HL-60 (cell line): Measurements from ENCODE around the gene TTYH2.

ENCODE experiments used
- DNase-seq, 2 experiments: peaks; one replicate each; pipeline ENCODE4 v3.0.0-alpha.2; 2010 to 2020; ENCODE audit warnings: low read depth in 1 of 2, low spot score in 1 of 2
- H3K27ac ChIP-seq: fragments of 250-450 bp; sonication (Bioruptor Pico); replicated peaks from 2 replicates; pipeline ENCODE4 v1.5.1; 2020; ENCODE audit warnings: mild to moderate bottlenecking, moderate library complexity
- H3K27me3 ChIP-seq: fragments of 250-450 bp; sonication (Bioruptor Pico); 2 replicates; pipeline ENCODE4 v1.5.1; 2021; ENCODE audit warnings: mild to moderate bottlenecking, moderate library complexity; ENCODE audit not compliant: insufficient read depth, poor library complexity, severe bottlenecking
- H3K4me3 ChIP-seq: replicated peaks from 2 replicates; pipeline ENCODE4 v1.5.1; 2011; ENCODE audit warnings: mild to moderate bottlenecking, control low read depth, low read length; ENCODE audit not compliant: insufficient read depth
- CTCF ChIP-seq: IDR thresholded peaks from one replicate; pipeline ENCODE4 v1.5.1; 2011; ENCODE audit warnings: low read length, control low read depth, inconsistent platforms; ENCODE audit not compliant: insufficient read depth
- GABPA ChIP-seq: IDR thresholded peaks from 2 replicates; pipeline ENCODE4 v1.6.1; 2012; ENCODE audit warnings: low read depth
- POLR2AphosphoS5 ChIP-seq: IDR thresholded peaks from 2 replicates; pipeline ENCODE4 v1.6.1; 2012; ENCODE audit warnings: low read depth
- REST ChIP-seq: IDR thresholded peaks from 2 replicates; pipeline ENCODE4 v1.6.1; 2012; ENCODE audit warnings: low read depth; ENCODE audit not compliant: insufficient replicate concordance
- SPI1 ChIP-seq: IDR thresholded peaks from 2 replicates; pipeline ENCODE4 v1.6.1; 2012; ENCODE audit warnings: low read depth, mild to moderate bottlenecking, borderline replicate concordance
- long read RNA-seq: library from polyadenylated mRNA; unstranded; transcript quantifications from one replicate; pipeline ENCODE4 v2.0.0, GENCODE V29; 2020

The TTYH2 gene
- long read RNA-seq, transcript TTYH2-201 (14 exons, 3,490 nt), result major isoform, 5 of 25 reads
- long read RNA-seq, partial matches to known transcripts, result 1 of 25 reads
- long read RNA-seq, other reads (novel, unspliced or antisense), result 19 of 25 reads

- peak; percentile 79 to 81 for DNase-seq
- H3K27me3 ChIP-seq, result no peaks in the 10 kb centered on the region
- peak; percentile 62; the same call in 1 of the 2 replicates for TF ChIP-seq SPI1
- no peak for TF ChIP-seq REST
- TF ChIP-seq CTCF, result peak; percentile 9
- TF ChIP-seq GABPA, result no peak
- TF ChIP-seq POLR2AphosphoS5, result no peak
- H3K27ac ChIP-seq, result no peak within 1 kb of the TSS
- peak within 1 kb of the TSS; percentile 50 for H3K4me3 ChIP-seq
Measured at GRCh38 chr17:74212913-74213791, at the start of gene TTYH2. Gene TTYH2, plus strand, starts transcription at chr17:74213571. Its CDS starts 17 bp downstream, at chr17:74213588.

- peaks cover 3% of the 10 kb centered on the region for H3K27me3 ChIP-seq
- no peak overlapping the region for H3K27ac ChIP-seq
- DNase-seq, result no peak
- no peak overlapping the region for H3K4me3 ChIP-seq
- TF ChIP-seq POLR2AphosphoS5 (no peak), GABPA (no peak), CTCF (no peak), SPI1 (no peak), REST (no peak)
Measured at GRCh38 chr17:74163836-74164235, 49.5 kb upstream of the TTYH2 start.

- TF ChIP-seq CTCF, result no peak
- TF ChIP-seq SPI1, result no peak
- no peak for TF ChIP-seq REST
- no peak for TF ChIP-seq POLR2AphosphoS5
- TF ChIP-seq GABPA, result no peak
Measured at GRCh38 chr17:74164446-74165045, 48.8 kb upstream of the TTYH2 start.

More at GRCh38 chr17:74164446-74165045, 48.8 kb upstream of the TTYH2 start:
- no peak overlapping the region for H3K4me3 ChIP-seq
- H3K27ac ChIP-seq, result no peak overlapping the region
- DNase-seq, result no peak
- H3K27me3 ChIP-seq, result peaks cover 3% of the 10 kb centered on the region
